H9 (cell line): ENCODE data around the gene IL3. TPM values are rescaled to one million over a fixed set of nuclear protein-coding genes. Genes with fewer than 3 reads are reported as not detected.

Source experiments
- DNase-seq: peaks from one replicate; pipeline ENCODE4 v3.0.0-alpha.2; 2017
- H2AFZ ChIP-seq: one replicate; pipeline ENCODE4 v1.6.1; 2013; ENCODE audit warnings: mild to moderate bottlenecking, low read length, control low read depth, moderate library complexity
- H2AK5ac ChIP-seq: 2 replicates; pipeline ENCODE4 v1.6.1; 2013; ENCODE audit warnings: low read length, control low read depth, mixed read lengths; ENCODE audit not compliant: insufficient read length
- H2BK120ac ChIP-seq: one replicate; pipeline ENCODE4 v1.6.1; 2013; ENCODE audit warnings: low read depth, mild to moderate bottlenecking, low read length, control low read depth, inconsistent platforms; ENCODE audit not compliant: poor library complexity, severe bottlenecking
- H2BK12ac ChIP-seq: 2 replicates; pipeline ENCODE4 v1.6.1; 2013; ENCODE audit warnings: low read length, control low read depth, mixed read lengths, low read depth; ENCODE audit not compliant: insufficient read length
- H2BK15ac ChIP-seq: 2 replicates; pipeline ENCODE4 v1.6.1; 2013; ENCODE audit warnings: low read depth, low read length, control low read depth
- H2BK20ac ChIP-seq: one replicate; pipeline ENCODE4 v1.6.1; 2013; ENCODE audit warnings: low read depth, mild to moderate bottlenecking, low read length, control low read depth, inconsistent platforms; ENCODE audit not compliant: poor library complexity, severe bottlenecking
- H2BK5ac ChIP-seq: 2 replicates; pipeline ENCODE4 v1.6.1; 2013; ENCODE audit warnings: low read length, control low read depth, mixed read lengths; ENCODE audit not compliant: insufficient read length
- H3K14ac ChIP-seq: 2 replicates; pipeline ENCODE4 v1.6.1; 2013; ENCODE audit warnings: low read length, control low read depth; ENCODE audit not compliant: insufficient read depth
- H3K18ac ChIP-seq: 2 replicates; pipeline ENCODE4 v1.6.1; 2013; ENCODE audit warnings: low read depth, mild to moderate bottlenecking, mixed read lengths, low read length, control low read depth; ENCODE audit not compliant: insufficient read length
- H3K23ac ChIP-seq: 2 replicates; pipeline ENCODE4 v1.6.1; 2013; ENCODE audit warnings: low read length, control low read depth, mixed read lengths, low read depth; ENCODE audit not compliant: insufficient read length
- H3K23me2 ChIP-seq: 2 replicates; pipeline ENCODE4 v1.6.1; 2013; ENCODE audit warnings: low read depth, mild to moderate bottlenecking, mixed read lengths, low read length, control low read depth; ENCODE audit not compliant: insufficient read length, poor library complexity, severe bottlenecking
- H3K27ac ChIP-seq: 2 replicates; pipeline ENCODE4 v1.5.1; 2013; ENCODE audit warnings: low read length, control low read depth, mixed read lengths, low read depth; ENCODE audit not compliant: insufficient read length
- H3K27me3 ChIP-seq: 2 replicates; pipeline ENCODE4 v1.6.1; 2013; ENCODE audit warnings: low read length, control low read depth, inconsistent platforms; ENCODE audit not compliant: insufficient read depth
- H3K4ac ChIP-seq: 2 replicates; pipeline ENCODE4 v1.6.1; 2013; ENCODE audit warnings: low read depth, mild to moderate bottlenecking, control low read depth, inconsistent platforms, low read length, moderate library complexity
- H3K4me1 ChIP-seq: 2 replicates; pipeline ENCODE4 v1.6.1; 2013; ENCODE audit warnings: low read length, control low read depth, inconsistent platforms; ENCODE audit not compliant: insufficient read depth
- H3K4me2 ChIP-seq: 2 replicates; pipeline ENCODE4 v1.6.1; 2013; ENCODE audit warnings: low read length, control low read depth, mixed read lengths; ENCODE audit not compliant: insufficient read length, insufficient read depth
- H3K56ac ChIP-seq: 2 replicates; pipeline ENCODE4 v1.6.1; 2013; ENCODE audit warnings: low read depth, mild to moderate bottlenecking, mixed read lengths, low read length, control low read depth; ENCODE audit not compliant: insufficient read length
- H3K79me1 ChIP-seq: 2 replicates; pipeline ENCODE4 v1.6.1; 2013; ENCODE audit warnings: low read depth, mild to moderate bottlenecking, moderate library complexity, low read length, control low read depth, inconsistent platforms; ENCODE audit not compliant: insufficient read depth, poor library complexity, severe bottlenecking
- H3K79me2 ChIP-seq: 2 replicates; pipeline ENCODE4 v1.6.1; 2013; ENCODE audit warnings: low read length, control low read depth, inconsistent platforms; ENCODE audit not compliant: insufficient read depth
- H3K9ac ChIP-seq: 2 replicates; pipeline ENCODE4 v1.6.1; 2013; ENCODE audit warnings: low read length, control low read depth, mixed read lengths; ENCODE audit not compliant: insufficient read length; ENCODE audit errors: extremely low read depth
- H3K9me3 ChIP-seq: one replicate; pipeline ENCODE4 v1.6.1; 2013; ENCODE audit warnings: low read depth, low read length, inconsistent platforms; ENCODE audit not compliant: control insufficient read depth
- H3T11ph ChIP-seq: one replicate; pipeline ENCODE4 v1.6.1; 2013; ENCODE audit warnings: mild to moderate bottlenecking, low read length, control low read depth, inconsistent platforms
- H4K20me1 ChIP-seq: one replicate; pipeline ENCODE4 v1.6.1; 2013; ENCODE audit not compliant: control insufficient read depth, insufficient read length, insufficient read depth
- H4K5ac ChIP-seq: 2 replicates; pipeline ENCODE4 v1.6.1; 2013; ENCODE audit warnings: low read depth, mild to moderate bottlenecking, mixed read lengths, low read length, control low read depth; ENCODE audit not compliant: insufficient read length
- H4K8ac ChIP-seq: replicated peaks from 2 replicates; pipeline ENCODE4 v1.6.1; 2013; ENCODE audit warnings: low read length, control low read depth, mixed read lengths, low read depth; ENCODE audit not compliant: insufficient read length
- H4K91ac ChIP-seq: 2 replicates; pipeline ENCODE4 v1.6.1; 2013; ENCODE audit warnings: low read depth, mild to moderate bottlenecking, moderate library complexity, mixed read lengths, low read length, control low read depth; ENCODE audit not compliant: insufficient read length
- H3K27ac Mint-ChIP-seq, 3 experiments: 2 replicates in 2 of 3; 3 replicates in 1 of 3; pipeline ENCODE4 v1.8.0; 2020 to 2021; ENCODE audit warnings: mixed read lengths in 3 of 3, mild to moderate bottlenecking in 1 of 3, moderate library complexity in 1 of 3
- H3K27me3 Mint-ChIP-seq: 2 replicates; pipeline ENCODE4 v1.8.0; 2021; ENCODE audit warnings: low read depth, mild to moderate bottlenecking, moderate library complexity, mixed read lengths
- H3K36me3 Mint-ChIP-seq, 3 experiments: 2 replicates in 2 of 3; 3 replicates in 1 of 3; pipeline ENCODE4 v1.8.0; 2020 to 2021; ENCODE audit warnings: low read depth in 3 of 3, mixed read lengths in 3 of 3; ENCODE audit not compliant: insufficient read depth in 1 of 3
- H3K4me1 Mint-ChIP-seq, 2 experiments: 2 replicates each; pipeline ENCODE4 v1.8.0; 2020; ENCODE audit warnings: mixed read lengths in 2 of 2
- H3K4me3 Mint-ChIP-seq, 2 experiments: 2 replicates in 1 of 2; 3 replicates in 1 of 2; pipeline ENCODE4 v1.8.0; 2020 to 2021; ENCODE audit warnings: mild to moderate bottlenecking in 2 of 2, mixed read lengths in 2 of 2, moderate library complexity in 1 of 2
- H3K9me3 Mint-ChIP-seq, 2 experiments: 2 replicates in 1 of 2; 3 replicates in 1 of 2; pipeline ENCODE4 v1.8.0; 2020; ENCODE audit warnings: mild to moderate bottlenecking in 2 of 2, mixed read lengths in 2 of 2, moderate library complexity in 1 of 2
- CTCF ChIP-seq: fragments of 200-600 bp; sonication (generic); conservative IDR thresholded peaks from 3 replicates; pipeline ENCODE4 v1.8.0; 2021; ENCODE audit warnings: antibody characterized with exemption, mild to moderate bottlenecking
- WGBS: extraction: QIAGEN DNeasy Blood & Tissue Kit; methylation state at CpG from one replicate; pipeline ENCODE4 v1.1.7; 2013; ENCODE audit warnings: missing lambda C conversion rate, low lambda C conversion rate, mixed read lengths; ENCODE audit not compliant: insufficient read length; ENCODE audit errors: extremely low coverage; 5-methylcytosine and 5-hydroxymethylcytosine counted together
- total RNA-seq: library from RNA; stranded (reverse); gene quantifications from 2 replicates; pipeline ENCODE4 v1.2.1, GENCODE V29; 2021

Gene IL3
- total RNA-seq, 1 experiment from 2014 or later = not detected

- Histone ChIP-seq H3K23ac (no peak overlapping the region), H2BK12ac (no peak overlapping the region), H3K27me3 (no peaks in the 10 kb centered on the region), H3K27ac (no peak overlapping the region), H2BK120ac (no peak overlapping the region), H3K4ac (no peak overlapping the region), H4K91ac (no peak overlapping the region), H2BK20ac (no peak overlapping the region), H3K18ac (no peak overlapping the region), H3K23me2 (no peaks in the 10 kb centered on the region), H2BK5ac (no peak overlapping the region), H3K56ac (no peak overlapping the region), H4K5ac (no peak overlapping the region), H3T11ph (no peak overlapping the region), H3K9me3 (no peaks in the 10 kb centered on the region), H3K79me2 (no peaks in the 10 kb centered on the region), H3K14ac (no peak overlapping the region), H3K79me1 (no peaks in the 10 kb centered on the region), H3K9ac (no peak overlapping the region), H2AFZ (no peak overlapping the region), H3K4me2 (no peak overlapping the region), H2AK5ac (no peak overlapping the region), H4K8ac (no peak overlapping the region), H4K20me1 (no peaks in the 10 kb centered on the region), H2BK15ac (no peak overlapping the region), H3K4me1 (no peaks in the 10 kb centered on the region)
- H3K27me3 Mint-ChIP-seq = no peaks in the 10 kb centered on the region; the same call in none of the 2 replicates
- H3K4me3 Mint-ChIP-seq = no peak overlapping the region
- no CpG with 5 or more reads among the region's 13 CpGs for WGBS
- no peak for DNase-seq
- H3K27ac Mint-ChIP-seq = peak overlapping the region in 1 of 3 experiments; percentile 35; a peak in 1 of 7 replicates
- H3K36me3 Mint-ChIP-seq = no peaks in the 10 kb centered on the region
- no peaks in the 10 kb centered on the region; a peak in 1 of 5 replicates for H3K9me3 Mint-ChIP-seq
- no peak for TF ChIP-seq CTCF
- peaks cover 4 to 5% of the 10 kb centered on the region in 2 experiments; a peak in 3 of 4 replicates for H3K4me1 Mint-ChIP-seq
Observed at GRCh38 chr5:132070460-132071337, 10.2 kb downstream of the IL3 start.
